Body of pancreas (tissue), 4 donors: ENCODE measurements around the gene CLSTN1.

Source experiments
- POLR2A ChIP-seq, 3 donors: fragments of 450-650 bp; IDR thresholded peaks; one replicate each; pipeline ENCODE4 v1.6.1; 2016; ENCODE audit warnings: antibody characterized with exemption in 3 of 3, mild to moderate bottlenecking in 2 of 3
- TF ChIP-seq, protein P1 (sequence below), 7 experiments: fragments of 450-650 bp in 4 of 7; fragments of 200-600 bp in 3 of 7; sonication (generic) in 3 of 7; IDR thresholded peaks; one replicate each; pipeline ENCODE4 v1.5.1; 2016 to 2019; ENCODE audit warnings: antibody characterized with exemption in 7 of 7

DNA sequence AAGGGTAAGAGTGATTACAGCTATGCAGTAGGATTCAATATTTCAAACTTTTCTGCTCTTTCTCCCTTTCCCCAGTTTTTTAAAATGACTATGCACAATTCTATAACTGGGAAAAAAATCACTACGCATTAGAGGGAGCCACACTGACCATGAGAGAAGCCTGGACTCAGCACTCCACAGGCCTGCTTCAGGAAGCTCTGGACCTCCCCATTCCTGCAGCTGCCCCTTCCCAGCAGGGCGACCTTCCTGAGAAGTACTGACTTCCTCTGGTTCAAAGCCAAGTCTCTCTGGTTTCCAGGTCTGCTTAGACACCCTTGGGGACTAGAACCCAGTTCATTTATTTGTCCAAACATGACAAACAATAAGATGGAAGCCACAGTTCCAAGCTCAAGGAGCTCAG, 42.0 kb upstream of the CLSTN1 start:
- TF ChIP-seq, protein P1, sequence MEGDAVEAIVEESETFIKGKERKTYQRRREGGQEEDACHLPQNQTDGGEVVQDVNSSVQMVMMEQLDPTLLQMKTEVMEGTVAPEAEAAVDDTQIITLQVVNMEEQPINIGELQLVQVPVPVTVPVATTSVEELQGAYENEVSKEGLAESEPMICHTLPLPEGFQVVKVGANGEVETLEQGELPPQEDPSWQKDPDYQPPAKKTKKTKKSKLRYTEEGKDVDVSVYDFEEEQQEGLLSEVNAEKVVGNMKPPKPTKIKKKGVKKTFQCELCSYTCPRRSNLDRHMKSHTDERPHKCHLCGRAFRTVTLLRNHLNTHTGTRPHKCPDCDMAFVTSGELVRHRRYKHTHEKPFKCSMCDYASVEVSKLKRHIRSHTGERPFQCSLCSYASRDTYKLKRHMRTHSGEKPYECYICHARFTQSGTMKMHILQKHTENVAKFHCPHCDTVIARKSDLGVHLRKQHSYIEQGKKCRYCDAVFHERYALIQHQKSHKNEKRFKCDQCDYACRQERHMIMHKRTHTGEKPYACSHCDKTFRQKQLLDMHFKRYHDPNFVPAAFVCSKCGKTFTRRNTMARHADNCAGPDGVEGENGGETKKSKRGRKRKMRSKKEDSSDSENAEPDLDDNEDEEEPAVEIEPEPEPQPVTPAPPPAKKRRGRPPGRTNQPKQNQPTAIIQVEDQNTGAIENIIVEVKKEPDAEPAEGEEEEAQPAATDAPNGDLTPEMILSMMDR (IDR thresholded peaks at IDR 0.05): no peak
- TF ChIP-seq POLR2A (IDR thresholded peaks at IDR 0.05): no peak
